ENCODE measurements around the gene RBFOX2. TPM values are rescaled to one million over a fixed set of nuclear protein-coding genes. Genes with fewer than 3 reads are reported as not detected.
"Not testable (repeated sequence)": the region's sequence is repeated elsewhere in the genome, so short reads cannot be mapped to it uniquely, and the experiment has no call there.

Gene RBFOX2
- total RNA-seq, 1 donor from 2014 or later, result 70.0 TPM

DNA sequence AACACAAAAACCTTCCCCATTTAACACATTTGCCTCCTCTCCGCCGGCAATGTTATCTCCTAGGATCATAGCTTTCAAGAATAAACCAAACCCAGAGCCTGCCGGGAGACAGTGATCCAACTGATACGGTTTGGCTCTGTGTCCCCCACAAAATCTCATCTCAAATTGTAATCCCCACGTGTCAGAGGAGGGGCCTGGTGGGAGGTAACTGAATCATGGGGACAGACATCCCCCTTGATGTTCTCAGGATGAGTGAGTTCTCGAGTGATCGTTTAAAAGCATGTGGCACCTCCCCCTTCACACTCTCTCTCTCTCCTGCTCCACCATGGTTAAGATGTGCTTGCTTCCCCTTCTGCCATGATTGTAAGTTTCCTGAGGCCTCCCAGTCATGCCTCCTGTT is 33.3 kb downstream of the RBFOX2 start:
- H3K4me3 ChIP-seq, result no peak overlapping the region
- DNase-seq (ENCODE audit: extremely low spot score in 2 of 2), result no peak
- H3K27ac ChIP-seq, result peak overlapping the region; percentile 69
- H3K9me3 ChIP-seq, result no peaks in the 10 kb centered on the region
- peaks cover 57% of the 10 kb centered on the region for H3K4me1 ChIP-seq
- no peaks in the 10 kb centered on the region for H3K36me3 ChIP-seq
- intact Hi-C loops (cut with DNase I), result no loop called here
- TF ChIP-seq POLR2A (IDR thresholded peaks at IDR 0.05) (no peak), POLR2AphosphoS5 (IDR thresholded peaks at IDR 0.05; ENCODE audit: insufficient read depth in 1 of 2, low read depth in 1 of 2) (no peak)
- TF ChIP-seq, protein P1, sequence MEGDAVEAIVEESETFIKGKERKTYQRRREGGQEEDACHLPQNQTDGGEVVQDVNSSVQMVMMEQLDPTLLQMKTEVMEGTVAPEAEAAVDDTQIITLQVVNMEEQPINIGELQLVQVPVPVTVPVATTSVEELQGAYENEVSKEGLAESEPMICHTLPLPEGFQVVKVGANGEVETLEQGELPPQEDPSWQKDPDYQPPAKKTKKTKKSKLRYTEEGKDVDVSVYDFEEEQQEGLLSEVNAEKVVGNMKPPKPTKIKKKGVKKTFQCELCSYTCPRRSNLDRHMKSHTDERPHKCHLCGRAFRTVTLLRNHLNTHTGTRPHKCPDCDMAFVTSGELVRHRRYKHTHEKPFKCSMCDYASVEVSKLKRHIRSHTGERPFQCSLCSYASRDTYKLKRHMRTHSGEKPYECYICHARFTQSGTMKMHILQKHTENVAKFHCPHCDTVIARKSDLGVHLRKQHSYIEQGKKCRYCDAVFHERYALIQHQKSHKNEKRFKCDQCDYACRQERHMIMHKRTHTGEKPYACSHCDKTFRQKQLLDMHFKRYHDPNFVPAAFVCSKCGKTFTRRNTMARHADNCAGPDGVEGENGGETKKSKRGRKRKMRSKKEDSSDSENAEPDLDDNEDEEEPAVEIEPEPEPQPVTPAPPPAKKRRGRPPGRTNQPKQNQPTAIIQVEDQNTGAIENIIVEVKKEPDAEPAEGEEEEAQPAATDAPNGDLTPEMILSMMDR (IDR thresholded peaks at IDR 0.05), result no peak
- H3K27me3 ChIP-seq, result no peaks in the 10 kb centered on the region

DNA sequence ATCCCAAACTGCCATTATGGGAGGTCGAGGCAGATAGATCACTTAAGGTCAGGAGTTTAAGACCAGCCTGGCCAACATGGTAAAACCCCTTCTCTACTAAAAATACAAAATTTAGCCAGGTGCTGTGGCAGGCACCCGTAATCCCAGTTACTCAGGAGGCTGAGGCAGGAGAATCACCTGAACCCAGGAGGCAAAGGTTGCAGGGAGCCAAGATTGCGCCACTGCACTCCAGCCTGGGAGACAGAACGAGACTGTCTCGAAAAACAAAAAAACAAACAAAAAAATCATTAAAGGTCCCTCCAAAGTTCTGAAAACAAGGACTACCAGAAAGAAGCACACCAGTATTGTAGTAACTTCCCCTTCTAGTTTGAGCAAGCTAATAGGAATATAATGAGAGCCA is 34.9 kb downstream of the RBFOX2 start:
- H3K27me3 ChIP-seq; H3K27ac ChIP-seq; H3K9me3 ChIP-seq; H3K36me3 ChIP-seq; DNase-seq (ENCODE audit: extremely low spot score in 2 of 2); H3K4me3 ChIP-seq; intact Hi-C loops (cut with DNase I): not testable (repeated sequence)
- peaks cover 60% of the 10 kb centered on the region for H3K4me1 ChIP-seq

DNA sequence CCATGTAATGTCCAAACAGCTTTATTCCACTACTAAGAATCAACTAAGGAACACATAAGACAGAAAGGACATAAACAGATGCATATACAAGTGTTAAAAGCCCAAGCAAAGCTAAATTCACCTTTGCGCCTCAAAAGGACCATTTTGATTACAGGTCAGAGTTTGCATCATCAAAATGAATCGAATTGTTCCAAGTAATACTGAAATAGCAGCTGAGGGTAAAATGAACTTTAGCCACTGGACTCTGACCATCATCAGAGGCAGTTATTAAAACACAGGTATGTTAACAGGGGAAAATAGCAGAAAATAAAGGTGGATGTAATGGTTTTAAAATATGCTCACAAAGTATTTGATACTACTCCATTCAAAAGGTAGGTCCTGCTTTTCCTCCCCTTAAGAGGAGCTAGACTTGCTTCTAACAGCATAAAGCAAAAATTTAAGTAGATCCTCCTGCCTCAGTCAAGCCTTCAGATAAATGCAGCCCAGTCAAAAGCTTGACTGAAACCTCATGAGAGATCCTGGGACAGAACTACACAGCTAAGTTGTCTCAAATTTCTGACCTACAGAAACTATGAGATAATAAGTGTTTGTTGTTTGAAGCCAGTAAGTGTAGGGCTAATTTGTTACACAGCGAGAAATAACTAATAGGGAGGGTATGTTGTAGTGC is 35.4 kb downstream of the RBFOX2 start:
- Histone ChIP-seq H3K27me3 (no peaks in the 10 kb centered on the region), H3K27ac (no peak overlapping the region), H3K4me1 (peaks cover 66% of the 10 kb centered on the region)

DNA sequence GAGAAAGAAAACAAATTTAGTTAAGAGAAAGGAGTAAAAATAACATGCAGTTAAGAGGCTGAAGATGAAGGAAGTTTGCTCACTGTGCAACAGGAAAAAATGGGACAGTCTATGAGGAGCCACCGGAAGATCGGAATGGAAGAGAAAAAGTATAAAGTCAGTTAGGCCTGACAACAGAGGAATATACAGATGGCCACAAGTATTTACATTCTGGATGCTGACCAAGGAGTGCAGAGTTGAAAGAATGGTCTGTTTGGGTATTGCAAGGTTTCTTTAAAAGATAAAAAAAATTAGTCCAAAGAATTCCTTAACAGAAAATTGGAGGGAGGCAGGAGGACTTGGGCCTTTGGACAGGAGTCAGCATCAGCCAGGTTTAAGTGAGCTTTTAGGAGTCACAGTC is 37.5 kb downstream of the RBFOX2 start:
- no peak overlapping the region for H3K4me3 ChIP-seq
- H3K4me1 ChIP-seq, result peaks cover 66% of the 10 kb centered on the region
- no peaks in the 10 kb centered on the region for H3K9me3 ChIP-seq
- no peak for DNase-seq (ENCODE audit: extremely low spot score in 2 of 2)
- no peaks in the 10 kb centered on the region for H3K27me3 ChIP-seq
- intact Hi-C loops (cut with DNase I), result no loop called here
- no peaks in the 10 kb centered on the region for H3K36me3 ChIP-seq
- H3K27ac ChIP-seq, result no peak overlapping the region
- TF ChIP-seq POLR2A (IDR thresholded peaks at IDR 0.05) (no peak), POLR2AphosphoS5 (IDR thresholded peaks at IDR 0.05; ENCODE audit: insufficient read depth in 1 of 2, low read depth in 1 of 2) (no peak)
- TF ChIP-seq, protein P1 (IDR thresholded peaks at IDR 0.05), result no peak

More for the DNA sequence above, 35.4 kb downstream of the RBFOX2 start:
- intact Hi-C loops (cut with DNase I), result no loop called here
- TF ChIP-seq POLR2AphosphoS5 (IDR thresholded peaks at IDR 0.05; ENCODE audit: insufficient read depth in 1 of 2, low read depth in 1 of 2) (no peak), POLR2A (IDR thresholded peaks at IDR 0.05) (no peak)
- TF ChIP-seq, protein P1 (IDR thresholded peaks at IDR 0.05), result no peak
- no peaks in the 10 kb centered on the region for H3K9me3 ChIP-seq
- H3K36me3 ChIP-seq, result no peaks in the 10 kb centered on the region
- DNase-seq (ENCODE audit: extremely low spot score in 2 of 2), result no peak
- H3K4me3 ChIP-seq, result no peak overlapping the region

DNA sequence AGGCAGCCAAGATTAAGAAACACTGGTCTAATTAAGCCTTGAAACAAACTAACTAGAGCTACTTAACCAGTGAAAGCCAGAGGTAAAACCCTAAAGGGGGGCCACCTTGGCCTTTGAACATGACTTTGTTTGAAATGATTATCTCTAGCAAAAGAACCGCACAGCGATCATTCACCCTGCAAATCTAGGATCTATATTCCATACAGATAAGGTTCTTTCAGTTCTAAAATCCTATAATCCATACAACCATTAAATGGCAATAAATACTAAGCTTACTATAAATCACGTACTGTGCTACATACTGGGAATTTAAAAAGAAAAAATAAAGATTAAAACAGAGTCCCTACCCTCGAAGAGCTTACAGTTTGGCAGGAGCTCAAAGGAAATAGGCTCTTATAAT is 40.6 kb downstream of the RBFOX2 start:
- TF ChIP-seq POLR2AphosphoS5 (IDR thresholded peaks at IDR 0.05; ENCODE audit: insufficient read depth in 1 of 2, low read depth in 1 of 2), result no peak
- TF ChIP-seq POLR2A (IDR thresholded peaks at IDR 0.05), result no peak
- TF ChIP-seq, protein P1 (IDR thresholded peaks at IDR 0.05), result no peak
- H3K4me3 ChIP-seq, result no peak overlapping the region
- H3K4me1 ChIP-seq, result peaks cover 79% of the 10 kb centered on the region
- no peaks in the 10 kb centered on the region for H3K9me3 ChIP-seq
- no peak for DNase-seq (ENCODE audit: extremely low spot score in 2 of 2)
- intact Hi-C loops (cut with DNase I), result no loop called here
- no peak overlapping the region for H3K27ac ChIP-seq
- H3K27me3 ChIP-seq, result no peaks in the 10 kb centered on the region
- no peaks in the 10 kb centered on the region for H3K36me3 ChIP-seq
